ENCODE data around the gene CAB39L.
A peak's percentile ranks its signal among the peaks of the same experiment; 100 is the strongest.

CAB39L gene

DNA sequence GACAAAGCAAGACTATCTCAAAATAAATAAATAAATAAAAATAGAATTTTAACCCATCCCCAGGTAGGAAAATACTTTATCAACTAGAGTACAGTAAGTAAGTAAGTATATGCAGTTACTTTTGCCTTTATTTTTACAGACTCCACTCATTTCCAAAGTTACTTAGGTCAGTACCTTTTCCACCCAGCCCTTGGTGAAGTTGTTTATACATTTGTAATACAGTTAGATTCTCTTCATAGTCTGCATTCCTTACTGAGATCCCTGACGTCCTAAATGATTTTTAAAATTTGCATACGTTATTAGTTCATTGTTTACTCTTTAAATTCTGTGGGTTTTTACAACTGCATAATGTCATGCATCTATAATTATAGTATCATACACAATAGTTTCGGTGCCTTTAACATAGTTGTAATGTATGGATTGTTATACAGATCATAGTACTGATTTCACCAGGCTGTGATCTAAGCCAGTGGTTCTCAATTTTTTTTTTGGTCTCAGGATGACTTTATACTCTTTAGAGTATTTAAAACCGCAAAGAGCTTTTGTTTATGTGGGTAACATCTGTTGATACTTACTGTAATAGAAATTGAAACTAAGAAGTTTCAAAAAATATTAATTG, 10.6 kb upstream of the CAB39L start:
- DNase-seq (ENCODE audit: low read depth): peak; percentile 21
- no peak overlapping the region for H3K4me3 ChIP-seq (replicated peaks; ENCODE audit: low read depth, low read length)
- TF ChIP-seq, protein P1, sequence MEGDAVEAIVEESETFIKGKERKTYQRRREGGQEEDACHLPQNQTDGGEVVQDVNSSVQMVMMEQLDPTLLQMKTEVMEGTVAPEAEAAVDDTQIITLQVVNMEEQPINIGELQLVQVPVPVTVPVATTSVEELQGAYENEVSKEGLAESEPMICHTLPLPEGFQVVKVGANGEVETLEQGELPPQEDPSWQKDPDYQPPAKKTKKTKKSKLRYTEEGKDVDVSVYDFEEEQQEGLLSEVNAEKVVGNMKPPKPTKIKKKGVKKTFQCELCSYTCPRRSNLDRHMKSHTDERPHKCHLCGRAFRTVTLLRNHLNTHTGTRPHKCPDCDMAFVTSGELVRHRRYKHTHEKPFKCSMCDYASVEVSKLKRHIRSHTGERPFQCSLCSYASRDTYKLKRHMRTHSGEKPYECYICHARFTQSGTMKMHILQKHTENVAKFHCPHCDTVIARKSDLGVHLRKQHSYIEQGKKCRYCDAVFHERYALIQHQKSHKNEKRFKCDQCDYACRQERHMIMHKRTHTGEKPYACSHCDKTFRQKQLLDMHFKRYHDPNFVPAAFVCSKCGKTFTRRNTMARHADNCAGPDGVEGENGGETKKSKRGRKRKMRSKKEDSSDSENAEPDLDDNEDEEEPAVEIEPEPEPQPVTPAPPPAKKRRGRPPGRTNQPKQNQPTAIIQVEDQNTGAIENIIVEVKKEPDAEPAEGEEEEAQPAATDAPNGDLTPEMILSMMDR (IDR thresholded peaks at IDR 0.05; ENCODE audit: low read length, missing control alignments): no peak

DNA sequence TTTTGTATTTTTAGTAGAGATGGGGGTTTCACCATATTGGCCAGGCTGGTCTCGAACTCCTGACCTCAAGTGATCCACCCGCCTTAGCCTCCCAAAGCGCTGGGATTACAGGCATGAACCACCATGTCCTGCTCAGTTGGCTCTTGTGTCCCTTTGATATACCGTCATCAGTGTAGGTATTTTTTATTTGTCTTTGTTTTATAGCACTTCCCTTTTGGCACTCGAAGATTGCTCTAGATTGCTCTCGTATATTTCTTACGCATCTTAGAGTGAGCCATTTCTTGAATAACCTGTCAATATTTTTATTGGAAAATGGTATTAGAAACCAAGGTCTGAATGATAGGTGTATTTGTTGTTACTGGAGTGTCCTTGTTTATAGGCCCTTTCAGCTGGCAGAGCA, 9.6 kb upstream of the CAB39L start:
- H3K4me3 ChIP-seq (replicated peaks; ENCODE audit: low read depth, low read length): no peak overlapping the region
- no peak for DNase-seq (ENCODE audit: low read depth)
- TF ChIP-seq, protein P1 (IDR thresholded peaks at IDR 0.05; ENCODE audit: low read length, missing control alignments): no peak

GRCh38 chr13:49452725-49453457, 9.0 kb upstream of the CAB39L start:
- TF ChIP-seq, protein P1 (IDR thresholded peaks at IDR 0.05; ENCODE audit: low read length, missing control alignments): no peak
- no peak overlapping the region for H3K4me3 ChIP-seq (replicated peaks; ENCODE audit: low read depth, low read length)
- no peak for DNase-seq (ENCODE audit: low read depth)

DNA sequence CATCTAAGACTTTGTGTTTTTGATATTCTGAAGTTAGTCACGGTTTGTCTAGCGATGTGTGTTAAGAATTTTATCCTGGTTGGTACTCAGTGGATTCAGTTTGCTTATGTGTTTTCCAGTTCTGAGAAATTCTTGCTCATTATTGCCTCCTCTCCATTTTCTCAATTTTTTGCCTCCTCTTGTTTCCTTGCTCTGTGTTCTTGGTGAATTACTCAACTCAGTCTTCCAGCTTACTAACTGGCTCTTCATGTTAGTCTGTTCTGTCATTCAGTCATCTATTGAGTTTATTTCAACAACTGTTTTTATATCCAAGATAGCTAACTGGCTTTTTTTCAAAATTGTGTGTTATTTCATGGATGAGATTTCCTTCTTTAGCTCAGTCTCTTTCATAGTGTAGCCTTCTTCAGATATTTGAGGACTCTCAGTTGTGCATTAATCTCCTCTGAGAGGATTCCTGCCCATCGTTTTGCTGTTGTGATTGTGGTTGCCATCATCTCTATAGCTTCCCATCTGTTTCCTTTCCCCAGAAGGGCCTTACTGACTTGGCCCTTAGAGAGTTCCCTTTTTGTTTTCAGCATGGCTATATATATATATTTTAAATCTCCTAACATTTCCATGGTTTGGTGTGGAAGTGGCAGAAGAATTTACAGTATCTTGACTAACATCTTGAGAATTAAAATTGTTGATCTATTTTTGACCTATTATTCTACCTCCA, 6.4 kb upstream of the CAB39L start:
- no peak for DNase-seq (ENCODE audit: low read depth)
- TF ChIP-seq, protein P1 (IDR thresholded peaks at IDR 0.05; ENCODE audit: low read length, missing control alignments): no peak
- no peak overlapping the region for H3K4me3 ChIP-seq (replicated peaks; ENCODE audit: low read depth, low read length)

DNA sequence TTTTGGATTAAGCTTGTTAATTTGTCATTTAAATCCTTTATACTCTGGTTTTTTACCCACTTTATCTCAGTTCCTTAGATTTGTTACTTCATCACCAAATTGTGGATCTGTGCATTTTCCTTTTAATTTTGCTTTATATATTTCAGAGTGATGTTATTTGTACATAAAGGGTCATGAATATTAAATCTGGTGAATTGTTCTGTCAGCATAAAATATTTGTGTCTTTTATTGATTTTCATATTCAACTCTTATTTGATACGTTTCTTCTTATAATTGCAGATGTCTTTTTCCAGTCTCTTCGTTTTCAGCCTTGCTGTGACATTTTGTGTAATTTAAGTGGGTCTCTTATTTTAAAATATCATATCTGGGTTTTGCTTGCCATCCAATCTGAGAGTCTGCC, 4.9 kb upstream of the CAB39L start:
- no peak overlapping the region for H3K4me3 ChIP-seq (replicated peaks; ENCODE audit: low read depth, low read length)
- TF ChIP-seq, protein P1 (IDR thresholded peaks at IDR 0.05; ENCODE audit: low read length, missing control alignments): no peak
- DNase-seq (ENCODE audit: low read depth): no peak

DNA sequence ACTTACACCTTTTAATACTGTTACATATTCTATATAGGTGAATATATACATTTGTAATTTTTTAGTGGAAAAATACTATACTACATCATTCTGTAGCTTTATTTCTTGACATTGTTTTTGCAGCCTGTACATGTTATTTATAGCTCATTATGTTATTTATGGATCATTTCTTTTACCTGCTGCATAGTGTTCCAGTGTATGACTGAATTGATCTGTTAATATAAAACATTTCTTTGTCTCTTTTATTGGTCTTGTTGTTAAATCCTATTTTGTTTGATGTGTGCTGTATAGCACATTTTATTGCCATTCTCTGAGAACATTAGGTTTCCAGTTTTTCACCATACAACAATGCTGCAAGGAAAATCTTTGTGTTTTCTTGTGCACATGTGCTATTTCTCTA, 2.6 kb upstream of the CAB39L start:
- TF ChIP-seq, protein P1 (IDR thresholded peaks at IDR 0.05; ENCODE audit: low read length, missing control alignments): no peak
- no peak overlapping the region for H3K4me3 ChIP-seq (replicated peaks; ENCODE audit: low read depth, low read length)
- DNase-seq (ENCODE audit: low read depth): no peak

Data from fibroblast of pulmonary artery (primary cell).